ENCODE results near the gene TBC1D8.

DNA sequence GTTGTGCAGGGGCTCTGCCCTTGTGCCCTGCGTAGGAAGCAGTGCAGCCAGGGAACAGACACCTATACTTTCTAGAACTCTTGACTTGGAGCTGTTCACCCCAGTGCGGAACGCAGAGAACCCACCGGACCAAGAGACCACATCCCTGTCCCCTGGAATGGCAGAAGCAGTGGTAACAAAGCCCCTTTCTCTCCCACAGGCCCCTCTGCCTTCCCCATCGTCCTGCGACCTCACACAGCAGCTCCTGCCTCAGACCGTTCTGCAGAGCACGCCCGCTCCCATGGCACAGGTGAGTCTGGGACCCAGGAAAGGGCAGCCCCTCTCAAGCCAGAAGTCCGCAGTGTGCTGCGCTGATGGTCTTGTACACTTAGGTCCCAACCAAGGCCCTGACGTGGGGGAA lies 173.7 kb downstream of the TBC1D8 start:
- TF ChIP-seq ETV6 (CRISPR knock-in tag; IDR thresholded peaks at IDR 0.05) (no peak), ZNF263 (CRISPR knock-in tag; IDR thresholded peaks at IDR 0.05; ENCODE audit: low read depth) (no peak)
- TF ChIP-seq, protein P1, sequence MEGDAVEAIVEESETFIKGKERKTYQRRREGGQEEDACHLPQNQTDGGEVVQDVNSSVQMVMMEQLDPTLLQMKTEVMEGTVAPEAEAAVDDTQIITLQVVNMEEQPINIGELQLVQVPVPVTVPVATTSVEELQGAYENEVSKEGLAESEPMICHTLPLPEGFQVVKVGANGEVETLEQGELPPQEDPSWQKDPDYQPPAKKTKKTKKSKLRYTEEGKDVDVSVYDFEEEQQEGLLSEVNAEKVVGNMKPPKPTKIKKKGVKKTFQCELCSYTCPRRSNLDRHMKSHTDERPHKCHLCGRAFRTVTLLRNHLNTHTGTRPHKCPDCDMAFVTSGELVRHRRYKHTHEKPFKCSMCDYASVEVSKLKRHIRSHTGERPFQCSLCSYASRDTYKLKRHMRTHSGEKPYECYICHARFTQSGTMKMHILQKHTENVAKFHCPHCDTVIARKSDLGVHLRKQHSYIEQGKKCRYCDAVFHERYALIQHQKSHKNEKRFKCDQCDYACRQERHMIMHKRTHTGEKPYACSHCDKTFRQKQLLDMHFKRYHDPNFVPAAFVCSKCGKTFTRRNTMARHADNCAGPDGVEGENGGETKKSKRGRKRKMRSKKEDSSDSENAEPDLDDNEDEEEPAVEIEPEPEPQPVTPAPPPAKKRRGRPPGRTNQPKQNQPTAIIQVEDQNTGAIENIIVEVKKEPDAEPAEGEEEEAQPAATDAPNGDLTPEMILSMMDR (IDR thresholded peaks at IDR 0.05): no peak
